GM12878 (cell line): Measurements from ENCODE around the gene PAPSS2. TPM values are rescaled to one million over a fixed set of nuclear protein-coding genes. Genes with fewer than 3 reads are reported as not detected.

Experiments
- ATAC-seq: fragments of 200-7000 bp; cut with Tn5 transposase; 3 replicates; pipeline ENCODE4 v1.9.1; 2020; ENCODE audit warnings: mild to moderate bottlenecking, moderate library complexity
- BruUV-seq: library from RNA; stranded (reverse); fragments of 400-500 nt; replicated peaks from 2 replicates; lab custom pipeline; 2021; lab: Mats Ljungman, UMichigan
- CTCF ChIA-PET: fragments of 300-600 bp; sonication (Branson Sonifier 250); formaldehyde crosslinking; extraction: SDS; loops from one replicate; lab custom pipeline; 2021; ENCODE audit warnings: inconsistent platforms; lab: Yijun Ruan, JAX
- POLR2A ChIA-PET: fragments of 350-600 bp; formaldehyde crosslinking; extraction: SDS; loops from one replicate; lab custom pipeline; 2021; ENCODE audit warnings: inconsistent platforms; lab: Charles Lee
- RAD21 ChIA-PET: fragments of 300-600 bp; sonication (Branson Sonifier 250); formaldehyde crosslinking; loops from one replicate; lab custom pipeline; 2023; ENCODE audit warnings: antibody characterized with exemption; ENCODE audit not compliant: unreplicated experiment; lab: Charles Lee
- SMC1A ChIA-PET: fragments of 300-600 bp; sonication (Branson Sonifier 250); formaldehyde crosslinking; loops from one replicate; lab custom pipeline; 2023; ENCODE audit not compliant: unreplicated experiment, uncharacterized antibody; lab: Charles Lee
- DNase-seq: peaks from one replicate; pipeline ENCODE4 v3.0.0-alpha.2; 2011; ENCODE audit warnings: low read depth, low spot score
- FAIRE-seq: peaks from 3 replicates; lab custom pipeline; 2011; peaks lifted over from hg19 to GRCh38; lab: Jason Lieb, UNC
- H2AFZ ChIP-seq: 2 replicates; pipeline ENCODE4 v1.6.0; 2011; ENCODE audit warnings: low read depth, low read length, control low read depth; ENCODE audit not compliant: control insufficient read depth
- H3K27ac ChIP-seq: 2 replicates; pipeline ENCODE4 v1.5.1; 2011; ENCODE audit warnings: control low read depth; ENCODE audit not compliant: control insufficient read depth, insufficient read depth
- H3K27me3 ChIP-seq, 2 experiments: replicated peaks in 1 of 2; 2 replicates each; pipeline versions ENCODE4 v1.6.0 to v1.6.1; 2011; ENCODE audit warnings: low read length in 1 of 2; ENCODE audit not compliant: control insufficient read depth in 2 of 2, insufficient read depth in 2 of 2
- H3K36me3 ChIP-seq, 2 experiments: 2 replicates each; pipeline ENCODE4 v1.5.1; 2011; ENCODE audit warnings: low read length in 1 of 2; ENCODE audit not compliant: control insufficient read depth in 2 of 2, insufficient read depth in 2 of 2
- H3K4me1 ChIP-seq: 2 replicates; pipeline ENCODE4 v1.6.1; 2011; ENCODE audit warnings: mild to moderate bottlenecking, low read length, moderate library complexity, mixed read lengths; ENCODE audit not compliant: control insufficient read depth, insufficient read depth
- H3K4me2 ChIP-seq: 2 replicates; pipeline ENCODE4 v1.6.0; 2011; ENCODE audit warnings: control low read depth; ENCODE audit not compliant: control insufficient read depth, insufficient read depth
- H3K4me3 ChIP-seq: fragments of 200-600 bp; sonication (generic); 2 replicates; pipeline ENCODE4 v1.5.1; 2016
- H3K79me2 ChIP-seq: 2 replicates; pipeline ENCODE4 v1.6.0; 2011; ENCODE audit warnings: low read length; ENCODE audit not compliant: control insufficient read depth, insufficient read depth
- H3K9ac ChIP-seq: 2 replicates; pipeline ENCODE4 v1.8.0; 2011; ENCODE audit warnings: low read length, control low read depth, mixed read lengths; ENCODE audit not compliant: control insufficient read depth, insufficient read depth
- H3K9me3 ChIP-seq: replicated peaks from 3 replicates; pipeline ENCODE4 v1.5.1; 2011; ENCODE audit warnings: mild to moderate bottlenecking, low read length; ENCODE audit not compliant: control insufficient read depth, insufficient read depth
- H4K20me1 ChIP-seq: 2 replicates; pipeline ENCODE4 v1.6.0; 2011; ENCODE audit not compliant: control insufficient read depth, insufficient read depth
- ASH2L ChIP-seq: fragments of 300-600, 200-600 bp; sonication (generic); IDR thresholded peaks from 2 replicates; pipeline ENCODE4 v1.6.1; 2017; ENCODE audit warnings: low read depth, mild to moderate bottlenecking, borderline replicate concordance
- CEBPB ChIP-seq, 2 experiments: fragments of 150-350 bp in 1 of 2; IDR thresholded peaks; 2 replicates each; pipeline ENCODE4 v1.6.1; 2012 to 2014; ENCODE audit warnings: low read depth in 2 of 2, low read length in 2 of 2, borderline replicate concordance in 1 of 2, inconsistent platforms in 1 of 2
- CREM ChIP-seq: IDR thresholded peaks from 2 replicates; pipeline ENCODE4 v1.6.1; 2014; ENCODE audit warnings: antibody characterized with exemption, low read depth
- ETV6 ChIP-seq, 2 experiments: fragments of 450-650 bp in 1 of 2; IDR thresholded peaks in 1 of 2; conservative IDR thresholded peaks in 1 of 2; 2 replicates each; pipeline ENCODE4 v1.6.1; 2014; ENCODE audit warnings: antibody characterized with exemption in 1 of 2, borderline replicate concordance in 1 of 2, low read depth in 1 of 2, mild to moderate bottlenecking in 1 of 2, moderate library complexity in 1 of 2
- FOXK2 ChIP-seq: fragments of 450-650 bp; IDR thresholded peaks from 2 replicates; pipeline ENCODE4 v1.6.1; 2017; ENCODE audit warnings: mild to moderate bottlenecking, moderate library complexity
- GABPA ChIP-seq: IDR thresholded peaks from 2 replicates; pipeline ENCODE4 v1.6.1; 2014; ENCODE audit warnings: antibody characterized with exemption, low read depth, mild to moderate bottlenecking, inconsistent platforms
- JUND ChIP-seq: IDR thresholded peaks from 2 replicates; pipeline ENCODE4 v1.6.1; 2012; ENCODE audit warnings: low read depth, mild to moderate bottlenecking, low read length, improper control_type of control experiment, moderate library complexity
- MEF2A ChIP-seq: IDR thresholded peaks from 2 replicates; pipeline ENCODE4 v1.6.1; 2011; ENCODE audit warnings: low read depth, mild to moderate bottlenecking, low read length, moderate library complexity; ENCODE audit not compliant: insufficient read depth
- MXI1 ChIP-seq: fragments of 150-350 bp; IDR thresholded peaks from 2 replicates; pipeline ENCODE4 v1.6.1; 2011; ENCODE audit warnings: low read depth, mild to moderate bottlenecking, inconsistent platforms, low read length, improper control_type of control experiment
- NR2F1 ChIP-seq: fragments of 450-650 bp; conservative IDR thresholded peaks from 2 replicates; pipeline ENCODE4 v1.6.1; 2017; ENCODE audit warnings: mild to moderate bottlenecking
- PBX3 ChIP-seq: IDR thresholded peaks from 2 replicates; pipeline ENCODE4 v1.6.1; 2011; ENCODE audit warnings: mild to moderate bottlenecking, low read depth, low read length, moderate library complexity; ENCODE audit not compliant: insufficient replicate concordance
- PML ChIP-seq: IDR thresholded peaks from 2 replicates; pipeline ENCODE4 v1.6.1; 2012; ENCODE audit warnings: low read length, inconsistent platforms
- PRDM15 ChIP-seq: fragments of 450-650 bp; formaldehyde crosslinking; IDR thresholded peaks from 2 replicates; pipeline ENCODE4 v1.4.0; 2020; ENCODE audit warnings: mild to moderate bottlenecking, moderate library complexity
- SIX5 ChIP-seq: IDR thresholded peaks from 2 replicates; pipeline ENCODE4 v1.6.1; 2011; ENCODE audit warnings: mild to moderate bottlenecking, low read depth, low read length, moderate library complexity; ENCODE audit not compliant: severe bottlenecking
- SUZ12 ChIP-seq: fragments of 200-600 bp; sonication (generic); IDR thresholded peaks from one replicate; pipeline ENCODE4 v1.6.1; 2018; ENCODE audit warnings: antibody characterized with exemption, mild to moderate bottlenecking; ENCODE audit not compliant: unreplicated experiment
- ZBTB4 ChIP-seq: fragments of 450-650 bp; formaldehyde crosslinking; IDR thresholded peaks from 2 replicates; pipeline ENCODE4 v1.4.0; 2022; ENCODE audit warnings: mild to moderate bottlenecking, moderate library complexity
- ZNF274 ChIP-seq: IDR thresholded peaks from one replicate; pipeline ENCODE4 v1.8.0; 2011; ENCODE audit not compliant: insufficient read length, insufficient read depth
- ZNF622 ChIP-seq: fragments of 450-650 bp; IDR thresholded peaks from 2 replicates; pipeline ENCODE4 v1.6.1; 2017; ENCODE audit warnings: mild to moderate bottlenecking, inconsistent platforms
- WGBS: methylation state at CpG from one replicate; pipeline ENCODE4 v1.1.6; 2016; ENCODE audit warnings: low lambda C conversion rate; ENCODE audit not compliant: insufficient replicate concordance, insufficient coverage; ENCODE audit errors: missing lambda C conversion rate; 5-methylcytosine and 5-hydroxymethylcytosine counted together
- in situ Hi-C: fragments of 300-500 bp; cut with MboI; formaldehyde crosslinking; loops from 9 replicates; pipeline ENCODE4 v1.14.3; 2018; ENCODE audit warnings: mixed read lengths
- intact Hi-C: fragments of 100-400 bp; cut with micrococcal nuclease; formaldehyde crosslinking; loops from one replicate; pipeline ENCODE4 v1.14.2; 2022; ENCODE audit not compliant: unreplicated experiment
- polyA plus RNA-seq, 11 experiments: library from polyadenylated mRNA; depleted of rRNA in 4 of 11; unstranded in 6 of 11; stranded (reverse) in 5 of 11; fragments of >200 nt; fragmentation: Nextera tagmentation in 4 of 11; fragmentation: Illumina TruSeq in 1 of 11; extraction: Ambion mirVana in 4 of 11; extraction: Trizol in 1 of 11; gene quantifications; 1 replicate in 1 of 11; 2 replicates in 10 of 11; pipeline versions ENCODE4 v1.2.1 to v1.2.3, GENCODE V29; 2011 to 2016; ENCODE audit warnings: inconsistent platforms in 2 of 11, missing spikeins in 2 of 11, low read depth in 1 of 11
- total RNA-seq, 4 experiments: library from RNA; depleted of rRNA in 3 of 4; stranded (reverse); fragments of >200 nt in 3 of 4; fragmentation: Illumina TruSeq in 1 of 4; extraction: Trizol in 1 of 4; gene quantifications; 2 replicates each; pipeline versions ENCODE4 v1.2.1 to v1.2.3, GENCODE V29; 2013 to 2021

The PAPSS2 gene
- total and polyA plus RNA-seq, 10 of the 15 experiments (the other 5 are each of a cell fraction or from before 2014, with no cell fraction given), result 0.15 to 2.1 (median 0.37) TPM

GRCh38 chr10:87720665-87721064 lies 61.0 kb downstream of the PAPSS2 start:
- Histone ChIP-seq H3K27ac (no peak overlapping the region), H3K9ac (no peak overlapping the region), H3K9me3 (no peaks in the 10 kb centered on the region), H3K4me1 (peaks cover 3% of the 10 kb centered on the region), H3K27me3 (no peaks in the 10 kb centered on the region), H4K20me1 (no peaks in the 10 kb centered on the region), H2AFZ (no peak overlapping the region), H3K79me2 (no peaks in the 10 kb centered on the region), H3K4me2 (no peak overlapping the region), H3K4me3 (no peak overlapping the region), H3K36me3 (no peaks in the 10 kb centered on the region)
- DNase-seq (no peak), FAIRE-seq (no peak), ATAC-seq (no peak)
- no TSS peak for BruUV-seq
- TF ChIP-seq MXI1, result no peak
- no peak for TF ChIP-seq CREM
- TF ChIP-seq ZNF622, result no peak
- TF ChIP-seq PRDM15, result no peak
- TF ChIP-seq CEBPB (IDR thresholded peaks at IDR 0.05; ENCODE audit: borderline replicate concordance in 1 of 2, low read depth in 2 of 2, low read length in 2 of 2), result no peak
- TF ChIP-seq MEF2A, result no peak
- TF ChIP-seq SUZ12, result no peak
- TF ChIP-seq SIX5, result no peak
- TF ChIP-seq ZBTB4, result no peak
- no peak for TF ChIP-seq GABPA
- no peak for TF ChIP-seq ASH2L
- TF ChIP-seq JUND, result no peak
- TF ChIP-seq PML, result no peak
- no peak for TF ChIP-seq ZNF274
- TF ChIP-seq FOXK2, result no peak
- TF ChIP-seq PBX3, result no peak
- no peak for TF ChIP-seq NR2F1
- TF ChIP-seq ETV6 (conservative IDR thresholded peaks at IDR 0.05 in 1 of 2, IDR thresholded peaks at IDR 0.05 in 1 of 2; ENCODE audit: borderline replicate concordance in 1 of 2, low read depth in 1 of 2), result no peak
- in situ Hi-C loops (no loop called here), intact Hi-C loops (no loop called here)
- CTCF ChIA-PET, result no interaction called here
- SMC1A ChIA-PET, result interaction anchor here (0.8 kb wide), 1 partner anchor 14 kb away, joined by 3 read pairs; no protein-coding TSS in a partner anchor
- POLR2A ChIA-PET, result no interaction called here
- 94% methylated on average over 1 of the region's 1 CpG for WGBS
- RAD21 ChIA-PET, result no interaction called here
